Measurements from ENCODE around the gene SORCS2.

The SORCS2 gene

DNA sequence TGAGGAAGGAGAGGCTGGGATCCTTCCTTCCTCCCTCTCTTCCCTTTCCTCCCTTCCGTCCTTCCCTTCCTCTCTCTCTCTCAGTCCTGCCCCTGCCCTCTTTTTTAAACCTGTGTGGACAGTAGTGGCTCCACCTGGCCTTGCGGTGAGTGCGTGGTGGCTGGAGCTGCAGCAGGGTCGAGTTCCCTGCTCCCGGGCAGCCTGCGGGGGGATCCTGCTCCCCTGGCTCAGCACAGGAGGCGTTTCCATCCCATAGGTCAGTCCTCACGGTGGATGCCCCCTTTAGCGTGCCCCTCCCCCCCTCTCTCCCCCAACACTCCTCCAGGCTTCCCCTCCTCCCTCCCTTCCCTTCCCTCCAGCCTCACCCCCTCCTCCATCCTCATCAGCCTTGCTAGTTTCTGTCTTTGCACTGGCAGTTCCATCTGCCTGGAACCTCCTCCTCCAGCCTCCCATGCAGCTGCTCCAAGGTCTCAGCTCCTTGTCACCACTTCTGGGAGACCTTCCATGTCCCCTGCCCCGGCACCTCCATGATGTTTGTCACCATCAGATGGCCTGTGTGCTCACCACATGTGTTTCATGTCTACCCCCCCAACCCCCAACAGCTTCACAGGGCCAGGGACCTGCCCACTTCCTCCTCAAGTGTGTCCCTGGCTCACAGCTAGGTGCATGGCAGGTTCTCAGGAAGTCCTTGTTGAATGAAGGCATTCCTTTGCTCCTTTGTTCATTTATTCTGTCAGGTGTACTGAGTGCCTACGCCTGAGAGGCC lies 174.0 kb downstream of the SORCS2 start:
- in situ Hi-C loops (cut with MboI; ENCODE audit: low sequenced_read_pairs), result no loop called here

DNA sequence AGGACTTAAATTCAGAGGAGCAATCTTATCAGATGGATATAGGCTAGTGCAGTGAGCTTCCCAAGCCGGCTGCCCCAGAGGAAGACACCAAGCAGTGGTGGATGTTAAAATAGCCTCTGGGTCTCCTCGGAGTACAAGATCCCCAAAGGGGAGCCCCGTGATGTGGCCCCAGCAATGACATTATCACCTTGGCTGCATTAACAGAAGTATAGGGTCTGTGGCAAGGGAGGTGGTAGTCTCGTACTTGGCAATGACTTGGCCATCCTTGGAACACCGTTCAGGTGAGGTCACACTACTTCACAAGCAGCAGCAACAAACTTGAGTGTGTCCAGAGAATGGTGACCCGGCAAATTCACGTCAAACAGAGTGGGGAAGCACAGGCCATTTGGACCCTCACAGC lies 174.6 kb downstream of the SORCS2 start:
- in situ Hi-C loops (cut with MboI; ENCODE audit: low sequenced_read_pairs), result no loop called here

DNA sequence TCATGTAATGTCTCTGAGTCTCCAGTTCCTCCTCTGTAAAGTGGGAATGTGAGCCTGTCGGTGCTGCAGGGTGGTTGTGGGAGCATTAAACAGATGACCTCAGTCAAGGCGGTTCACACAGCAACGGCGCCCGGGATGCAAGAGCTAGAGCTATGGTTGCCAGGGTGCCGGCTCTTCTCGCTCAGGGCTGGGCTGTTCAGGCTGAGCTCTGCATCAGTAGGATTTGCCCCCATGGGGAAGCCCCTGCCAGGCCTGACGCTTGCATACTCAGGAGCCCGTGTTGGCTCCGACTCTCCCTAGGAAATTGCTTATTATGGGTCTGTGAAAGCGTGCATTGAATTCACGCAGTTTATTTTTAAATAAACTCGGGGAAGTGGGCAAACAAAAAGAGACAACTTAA lies 175.1 kb downstream of the SORCS2 start:
- in situ Hi-C loops (cut with MboI; ENCODE audit: low sequenced_read_pairs), result no loop called here

DNA sequence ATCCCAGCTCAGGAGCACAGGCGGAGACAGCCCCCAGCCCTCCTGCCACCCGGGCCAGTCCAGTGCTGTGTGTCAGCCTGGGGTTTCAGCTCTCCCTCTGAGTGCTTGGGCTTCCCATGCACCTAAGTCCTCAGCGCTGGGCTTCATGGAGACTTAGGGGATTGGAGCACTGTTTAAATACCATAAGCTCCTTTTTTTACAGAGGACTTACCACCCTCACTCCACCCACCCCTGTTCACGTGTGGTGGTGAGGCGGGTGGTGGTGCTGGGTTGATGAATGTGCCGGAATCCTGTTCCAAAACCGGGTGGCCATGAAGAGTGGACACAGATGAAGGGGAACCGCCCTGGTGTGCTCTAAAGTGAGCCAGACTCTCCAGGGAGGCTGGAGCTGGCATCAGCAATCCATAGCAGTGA lies 175.5 kb downstream of the SORCS2 start:
- in situ Hi-C loops (cut with MboI; ENCODE audit: low sequenced_read_pairs), result no loop called here

DNA sequence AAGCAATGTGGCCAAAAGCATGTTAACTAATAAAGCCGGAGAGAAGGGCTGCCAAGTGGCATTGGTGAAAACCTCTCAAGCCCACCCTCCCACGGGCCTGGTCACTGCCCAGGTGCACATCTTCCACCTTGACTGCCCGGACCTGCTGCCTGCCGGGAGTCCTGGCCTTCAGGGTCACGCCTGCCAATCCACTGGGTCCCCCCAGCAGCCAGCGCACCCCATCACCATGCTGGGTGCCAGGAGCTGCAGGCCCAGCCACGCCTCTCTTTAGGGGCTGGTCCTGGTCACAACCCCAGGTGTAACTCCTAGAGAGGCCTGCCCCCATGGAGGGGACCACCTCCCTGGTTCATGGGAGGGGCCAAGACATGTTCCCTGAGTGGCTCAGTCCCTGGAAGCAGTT lies 176.0 kb downstream of the SORCS2 start:
- in situ Hi-C loops (cut with MboI; ENCODE audit: low sequenced_read_pairs), result no loop called here

DNA sequence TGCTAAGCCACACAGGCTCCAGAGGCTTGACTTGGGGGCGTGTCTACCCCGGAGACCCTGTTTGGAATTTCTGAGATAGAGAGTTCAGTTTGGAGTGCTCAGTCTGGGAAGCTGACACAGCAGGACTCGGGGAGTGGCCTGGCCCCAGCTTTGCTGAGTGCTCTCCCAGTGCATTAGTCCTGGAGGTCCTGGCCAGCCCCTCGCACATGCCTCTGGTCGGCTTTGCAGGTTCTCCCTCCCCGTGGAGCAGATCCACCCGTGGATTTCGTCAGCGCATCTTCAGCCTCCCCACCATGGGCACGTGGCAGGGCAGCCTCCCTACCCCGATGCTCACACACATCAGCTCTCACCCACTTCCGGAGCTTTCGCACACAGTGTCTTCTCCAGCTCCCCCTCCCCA lies 177.2 kb downstream of the SORCS2 start:
- in situ Hi-C loops (cut with MboI; ENCODE audit: low sequenced_read_pairs), result no loop called here

DNA sequence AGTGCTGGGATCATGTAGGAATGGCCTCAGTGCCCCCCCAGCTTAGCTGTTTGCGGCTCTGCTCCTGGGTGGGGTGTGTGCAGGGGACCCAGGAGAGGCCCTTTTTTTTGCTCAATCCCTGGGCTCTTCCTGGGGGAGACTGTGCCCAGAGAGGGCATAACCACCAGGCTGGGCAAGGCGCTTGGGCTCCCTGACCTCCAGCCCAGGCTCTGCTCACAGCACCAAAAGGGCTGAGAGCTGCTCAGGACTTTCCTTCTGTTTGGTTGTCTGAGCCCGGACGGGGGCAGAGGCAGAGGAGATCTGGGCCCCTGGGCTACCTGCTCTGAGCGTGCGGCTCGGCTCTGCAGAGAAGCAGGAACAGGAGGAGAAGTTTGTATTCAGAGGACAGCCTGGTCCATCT lies 177.7 kb downstream of the SORCS2 start:
- in situ Hi-C loops (cut with MboI; ENCODE audit: low sequenced_read_pairs), result no loop called here

DNA sequence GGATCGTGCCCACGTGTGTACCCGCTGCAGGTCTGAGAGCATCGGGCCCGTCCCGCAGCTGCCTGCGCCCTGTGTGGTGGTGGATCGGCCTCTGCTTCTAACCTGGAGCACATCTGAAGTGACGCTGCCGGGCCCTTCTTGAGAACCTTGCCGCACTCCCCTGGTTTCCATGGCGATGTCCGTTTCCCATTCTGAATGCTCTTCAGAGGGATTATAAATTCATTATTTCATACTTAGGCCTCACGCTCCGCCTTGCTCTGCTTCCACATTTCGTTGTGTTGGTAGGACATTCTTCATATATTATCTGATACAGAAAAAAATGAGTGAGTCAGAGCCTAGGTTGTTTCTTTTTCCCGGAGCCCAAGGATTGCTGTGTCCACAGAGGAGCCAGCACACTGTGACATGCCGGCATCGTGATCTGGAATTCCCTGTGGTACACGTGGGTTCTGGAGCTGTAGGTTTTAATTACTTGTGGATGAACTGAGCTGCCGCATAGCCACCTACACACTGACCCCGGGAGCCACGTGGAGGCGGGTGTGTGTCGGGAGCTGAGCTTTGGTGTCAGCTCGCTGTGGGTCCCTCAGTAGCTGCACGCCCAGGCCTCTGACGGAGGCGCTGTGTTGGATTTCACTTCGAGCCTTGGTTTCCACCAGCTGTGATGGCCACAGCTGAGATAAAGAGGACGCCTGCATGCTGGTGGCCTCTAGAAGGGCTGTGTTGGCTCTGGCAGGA lies 179.0 kb downstream of the SORCS2 start:
- in situ Hi-C loops (cut with MboI; ENCODE audit: low sequenced_read_pairs), result no loop called here

DNA sequence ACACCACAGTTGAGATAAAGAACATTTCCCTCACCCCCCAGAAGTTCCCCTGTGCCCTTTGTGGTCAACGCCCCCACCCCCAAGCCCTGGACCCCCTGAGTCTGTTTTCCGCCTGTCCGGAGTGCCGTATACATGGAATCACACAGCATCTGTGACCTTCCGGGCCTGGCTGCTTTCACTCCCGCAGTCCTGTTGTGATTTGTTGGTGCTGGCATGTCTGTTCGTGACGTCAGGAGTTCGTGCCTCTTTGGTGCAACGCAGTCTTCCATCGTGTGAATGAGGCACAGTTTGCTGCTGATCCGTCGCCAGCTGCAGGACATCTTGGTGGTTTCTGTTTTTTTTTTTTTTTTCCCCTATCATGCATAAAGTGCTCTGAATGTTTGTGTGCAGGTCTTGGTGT lies 180.3 kb downstream of the SORCS2 start:
- in situ Hi-C loops (cut with MboI; ENCODE audit: low sequenced_read_pairs), result no loop called here

DNA sequence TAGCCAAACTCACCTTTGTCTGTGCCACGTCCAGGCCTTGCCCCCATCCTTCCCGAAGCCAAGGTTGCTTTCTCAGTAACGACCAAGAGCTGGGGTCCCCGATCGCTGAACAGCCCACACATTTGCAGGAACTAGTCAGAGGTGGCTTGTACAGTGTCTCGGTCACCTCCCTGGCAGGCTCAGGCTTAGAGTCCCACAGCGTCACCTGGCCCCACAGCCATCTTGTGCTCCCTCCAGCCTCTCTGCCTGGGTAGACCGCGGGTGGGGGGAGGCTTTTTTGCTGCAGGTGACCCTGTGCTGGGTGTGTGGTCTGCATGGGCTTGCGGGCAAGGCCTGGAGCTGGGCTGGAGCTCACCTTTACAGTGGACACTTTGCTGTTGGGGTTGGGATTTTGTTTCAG lies 182.2 kb downstream of the SORCS2 start:
- in situ Hi-C loops (cut with MboI; ENCODE audit: low sequenced_read_pairs), result no loop called here

DNA sequence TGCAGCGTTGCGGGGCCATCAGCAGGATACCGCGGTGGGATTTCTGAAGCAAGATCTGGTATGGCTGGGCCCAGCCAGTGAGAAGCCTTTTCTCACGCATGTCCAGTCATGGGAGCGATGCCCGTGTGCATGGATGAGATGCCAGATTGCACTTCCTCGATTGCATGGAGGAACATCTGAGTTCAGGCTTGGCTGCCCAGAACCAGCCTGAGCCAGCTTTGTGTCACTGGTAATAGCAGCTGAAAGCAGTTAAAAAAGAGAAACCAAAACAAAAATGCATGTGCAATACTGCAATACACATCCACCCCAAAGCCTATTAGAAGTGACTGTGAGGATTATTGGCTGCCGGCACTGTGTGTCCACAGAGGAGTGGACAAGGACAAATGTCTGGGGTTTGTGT lies 183.1 kb downstream of the SORCS2 start:
- in situ Hi-C loops (cut with MboI; ENCODE audit: low sequenced_read_pairs), result no loop called here

DNA sequence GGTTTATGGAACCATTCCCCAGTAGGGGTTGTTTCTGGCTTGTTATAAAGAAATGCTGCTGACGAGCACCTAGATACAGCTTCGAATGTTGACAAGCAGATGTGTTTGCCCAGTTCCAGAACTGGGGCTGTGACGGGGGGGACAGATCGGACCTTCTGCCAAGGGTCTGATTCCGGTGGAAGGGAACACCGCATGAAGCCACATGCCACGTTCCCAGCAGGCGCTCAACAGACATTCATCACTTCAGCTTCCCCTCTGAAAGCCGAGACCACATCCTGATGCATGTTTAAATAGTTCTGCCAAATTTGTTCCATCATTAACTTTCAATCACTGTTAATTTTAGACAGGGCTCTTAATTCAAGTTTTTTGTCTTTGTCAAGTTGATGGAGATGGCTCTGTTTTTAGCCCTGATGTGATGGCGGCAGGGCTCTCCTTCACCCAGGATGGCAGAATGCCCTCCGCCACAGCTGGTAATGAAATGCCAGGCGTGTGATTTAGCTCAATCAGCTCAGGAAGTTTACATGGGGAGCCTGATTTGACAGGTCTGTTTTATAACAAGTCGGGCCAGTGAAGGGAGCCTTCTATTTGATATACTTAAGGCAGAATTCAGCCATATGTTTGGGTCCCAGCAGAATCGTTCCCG lies 185.0 kb downstream of the SORCS2 start:
- in situ Hi-C loops (cut with MboI; ENCODE audit: low sequenced_read_pairs), result no loop called here

DNA sequence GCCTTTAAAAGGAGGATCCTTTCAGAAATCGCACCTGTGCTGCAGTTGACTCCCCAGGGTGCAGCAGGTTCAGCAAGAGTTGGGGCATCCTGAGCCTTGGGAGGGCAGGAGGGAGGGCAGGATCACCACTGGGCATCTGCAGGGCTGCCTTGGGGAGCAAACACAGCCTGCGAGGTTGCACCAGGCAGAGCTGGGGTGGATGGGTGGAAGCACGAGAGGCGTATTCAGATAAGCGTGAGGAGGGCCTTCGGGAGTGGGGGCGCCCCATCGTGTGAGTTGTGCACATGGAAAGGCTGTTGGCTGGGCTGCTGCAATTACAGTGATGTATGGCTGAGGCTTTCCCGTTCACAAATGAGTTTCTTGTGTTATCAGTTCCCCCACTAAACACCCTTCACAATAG lies 186.8 kb downstream of the SORCS2 start:
- in situ Hi-C loops (cut with MboI; ENCODE audit: low sequenced_read_pairs), result no loop called here

DNA sequence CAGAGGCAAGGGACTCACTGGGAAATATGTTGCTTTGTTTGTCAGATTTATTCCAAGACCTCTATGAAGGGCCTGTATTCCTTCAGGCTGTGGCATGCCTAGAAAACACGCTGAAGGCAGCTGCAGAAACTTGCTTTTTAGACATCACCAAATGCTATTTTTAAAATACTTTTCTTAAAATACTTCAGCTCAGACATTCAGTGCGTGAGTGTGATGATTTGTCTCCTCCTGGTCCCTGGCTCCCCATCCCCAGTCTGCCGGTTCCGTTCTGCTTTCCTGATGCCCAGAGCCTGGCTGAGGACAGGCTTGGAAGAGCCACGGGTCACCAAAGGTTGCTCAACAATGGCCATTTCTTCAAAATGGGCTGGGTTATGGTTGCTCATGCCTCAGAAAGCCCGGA lies 187.4 kb downstream of the SORCS2 start:
- in situ Hi-C loops (cut with MboI; ENCODE audit: low sequenced_read_pairs), result no loop called here

DNA sequence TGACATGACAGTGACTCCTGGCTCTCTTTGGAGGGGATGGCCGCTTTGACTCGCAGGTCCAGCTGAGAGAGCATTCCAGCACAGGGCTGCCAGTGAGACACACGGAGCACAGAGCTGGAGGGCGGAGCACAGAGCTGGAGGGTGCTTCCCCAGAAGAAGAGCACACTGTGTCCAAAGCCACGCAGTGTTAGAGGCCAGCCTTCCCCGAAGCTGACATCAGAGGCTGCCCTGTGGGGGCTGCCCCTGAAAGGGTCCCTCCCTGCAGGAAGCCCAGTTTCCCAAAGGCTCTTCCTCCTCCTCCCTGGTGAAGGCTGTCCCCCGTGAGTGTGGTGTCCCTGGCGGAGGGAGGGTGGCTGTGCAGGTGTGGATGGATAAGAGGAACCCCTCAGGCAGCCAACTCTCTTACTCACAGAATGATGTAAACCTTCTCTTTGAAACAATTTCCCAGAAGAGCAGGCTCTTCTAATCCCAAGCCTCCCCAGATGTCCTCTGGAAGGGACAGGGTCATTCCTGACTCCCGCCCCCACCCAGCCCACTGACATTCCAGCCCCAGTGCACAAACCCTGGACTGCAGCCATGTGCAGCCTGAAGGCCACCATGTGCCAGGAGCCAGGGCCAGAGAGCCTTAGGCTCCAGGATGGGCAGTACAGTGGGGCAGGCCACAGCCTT lies 189.0 kb downstream of the SORCS2 start:
- in situ Hi-C loops (cut with MboI; ENCODE audit: low sequenced_read_pairs), result no loop called here

DNA sequence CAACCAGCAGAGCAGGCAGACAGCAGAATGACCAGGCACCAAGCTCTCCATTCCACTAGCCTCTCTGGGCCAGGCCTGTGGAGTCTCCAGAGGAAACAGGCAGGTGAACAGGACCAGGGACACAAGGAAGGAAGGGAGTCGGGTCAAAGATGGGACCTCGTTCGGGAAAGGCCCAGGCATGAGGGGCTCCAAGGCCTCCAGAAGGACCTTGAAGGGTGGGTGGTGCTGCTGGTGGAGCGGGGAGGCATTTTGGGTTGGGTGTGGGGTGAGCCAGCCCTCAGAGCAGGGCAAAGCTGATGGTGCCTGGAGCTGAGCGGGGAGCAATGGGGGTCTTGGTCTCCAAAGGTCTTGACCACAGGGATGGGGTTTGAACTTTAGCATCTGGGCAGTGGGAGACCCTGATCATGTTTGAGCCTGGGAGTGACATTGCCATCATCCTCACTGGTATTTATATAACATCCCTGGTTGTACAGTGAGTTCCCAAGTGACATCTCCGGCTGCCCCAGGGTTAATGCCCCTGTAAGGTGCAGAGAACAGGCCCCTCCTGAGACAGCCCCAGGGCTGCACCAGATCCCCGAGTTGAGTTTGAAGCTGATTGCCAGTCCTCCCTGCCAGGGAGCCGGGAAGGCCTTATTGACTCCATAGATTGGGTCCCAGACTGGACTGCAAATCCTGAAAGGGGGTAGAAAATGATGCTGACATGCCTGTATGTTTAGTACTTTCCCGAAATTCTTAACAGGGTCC lies 189.7 kb downstream of the SORCS2 start:
- in situ Hi-C loops (cut with MboI; ENCODE audit: low sequenced_read_pairs), result no loop called here

DNA sequence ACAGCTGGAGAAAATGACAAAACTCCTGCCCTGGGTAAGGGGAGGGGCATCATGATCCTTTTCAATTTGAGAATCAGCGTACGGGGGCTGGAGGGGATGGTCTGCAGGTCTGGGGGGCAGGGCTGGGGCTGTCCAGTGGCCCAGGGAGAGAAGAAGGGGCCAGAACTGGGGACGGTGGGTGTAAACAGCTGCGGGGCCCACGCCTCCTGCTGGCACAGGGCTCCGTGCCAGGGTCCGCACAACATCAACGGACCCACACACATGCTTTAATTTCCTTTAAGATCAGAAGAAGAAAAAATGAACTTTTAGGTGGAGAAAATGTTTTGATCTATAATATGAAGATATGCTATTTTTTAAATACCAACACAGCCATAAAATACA lies 190.3 kb downstream of the SORCS2 start:
- in situ Hi-C loops (cut with MboI; ENCODE audit: low sequenced_read_pairs), result no loop called here

DNA sequence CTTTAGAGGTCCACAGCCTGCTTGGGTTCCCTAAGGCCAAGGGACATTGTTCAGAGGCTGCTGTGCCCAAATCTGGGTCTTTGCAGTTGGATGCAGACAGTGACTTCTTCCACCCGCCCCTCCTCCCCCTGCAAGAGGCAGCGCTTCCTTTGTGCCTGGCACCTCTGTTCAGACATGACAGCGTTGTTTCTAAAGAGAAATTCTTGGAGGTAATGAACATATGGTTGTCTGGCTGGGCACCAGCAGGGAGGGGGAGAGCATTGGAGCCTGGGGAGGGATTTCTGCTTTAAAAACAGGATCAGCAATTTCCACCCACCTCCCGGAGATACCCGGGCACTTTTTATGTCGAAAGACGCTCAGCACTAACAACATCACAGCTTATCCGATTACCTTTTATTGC lies 190.9 kb downstream of the SORCS2 start:
- in situ Hi-C loops (cut with MboI; ENCODE audit: low sequenced_read_pairs), result no loop called here

DNA sequence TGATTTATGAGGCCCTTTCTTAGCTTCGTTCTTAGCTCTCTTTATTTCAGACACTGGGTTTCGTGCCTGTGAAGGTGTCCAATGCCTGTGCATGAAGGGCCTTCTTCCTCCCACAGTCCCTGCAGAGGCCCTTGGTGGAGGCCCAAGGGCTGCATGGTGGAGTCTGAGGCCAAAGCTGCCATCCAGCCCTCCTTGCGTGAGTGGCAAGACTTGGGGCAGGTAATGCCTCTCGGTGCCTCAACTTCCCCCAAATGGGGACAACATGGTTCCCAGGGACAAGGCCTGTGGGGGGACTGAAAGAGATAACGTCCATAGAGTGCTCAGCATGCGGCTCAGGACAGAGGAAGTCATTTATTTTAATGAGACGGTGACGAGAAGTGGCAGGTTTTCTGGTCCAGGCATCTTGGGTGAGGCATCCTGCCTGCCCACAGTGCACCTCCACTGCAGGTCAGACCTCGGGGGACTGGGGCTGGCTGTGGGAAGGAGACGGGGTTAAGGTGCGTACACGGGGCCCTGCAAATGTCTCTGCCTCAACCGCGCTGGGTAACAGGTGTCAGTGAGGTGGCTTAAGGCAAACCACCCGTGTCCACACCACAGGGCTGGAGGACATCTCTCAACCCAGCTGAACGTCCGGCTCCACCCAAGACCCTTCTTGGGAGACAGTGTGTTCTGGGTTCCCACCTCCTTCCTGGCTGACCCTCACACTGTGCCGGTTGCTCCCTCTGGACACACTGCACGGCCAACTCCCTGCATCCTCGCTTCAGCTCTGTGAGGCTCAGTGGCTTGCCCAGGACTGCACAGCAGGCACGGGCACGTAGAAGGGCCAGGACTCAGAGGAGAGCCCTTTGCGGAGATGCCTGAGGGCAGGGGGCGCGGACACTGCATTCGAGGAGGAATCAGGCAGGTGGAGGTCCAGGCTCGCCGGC lies 191.9 kb downstream of the SORCS2 start:
- in situ Hi-C loops (cut with MboI; ENCODE audit: low sequenced_read_pairs), result no loop called here
